H1 (cell line): ENCODE data around the gene CREB3. TPM values are rescaled to one million over a fixed set of nuclear protein-coding genes. Genes with fewer than 3 reads are reported as not detected.

ENCODE experiments used
- CTCF ChIA-PET: fragments of 300-600 bp; sonication (Branson Sonifier 250); formaldehyde crosslinking; loops from one replicate; lab custom pipeline; 2021; ENCODE audit not compliant: partially characterized antibody; lab: Charles Lee
- POLR2A ChIA-PET: fragments of 300-600 bp; sonication (Branson Sonifier 250); formaldehyde crosslinking; loops from one replicate; lab custom pipeline; 2021; ENCODE audit warnings: inconsistent platforms; ENCODE audit not compliant: partially characterized antibody; lab: Charles Lee
- DNase-seq, 2 experiments: peaks; one replicate each; pipeline versions ENCODE4 v3.0.0 to v3.0.0-alpha.2; 2010 to 2022; ENCODE audit warnings: low spot score in 2 of 2, low read depth in 1 of 2, mixed read lengths in 1 of 2
- FAIRE-seq: peaks from 2 replicates; lab custom pipeline; 2011; peaks lifted over from hg19 to GRCh38; lab: Jason Lieb, UNC
- H2AFZ ChIP-seq: 2 replicates; pipeline ENCODE4 v1.8.1; 2012; ENCODE audit warnings: low read length, inconsistent platforms
- H2AK5ac ChIP-seq: 2 replicates; pipeline ENCODE4 v1.6.1; 2013; ENCODE audit warnings: low read depth, low read length
- H2BK120ac ChIP-seq: replicated peaks from 2 replicates; pipeline ENCODE3; 2013; ENCODE audit warnings: low read depth, low read length, inconsistent platforms
- H2BK12ac ChIP-seq: 2 replicates; pipeline ENCODE4 v1.6.1; 2013; ENCODE audit warnings: low read depth, low read length
- H2BK15ac ChIP-seq: 2 replicates; pipeline ENCODE4 v1.6.1; 2013; ENCODE audit warnings: low read length
- H2BK20ac ChIP-seq: 2 replicates; pipeline ENCODE4 v1.6.1; 2013; ENCODE audit warnings: low read length
- H2BK5ac ChIP-seq: 2 replicates; pipeline ENCODE4 v1.6.1; 2013; ENCODE audit warnings: low read depth, low read length
- H3K14ac ChIP-seq: 2 replicates; pipeline ENCODE4 v1.6.1; 2013; ENCODE audit warnings: inconsistent platforms; ENCODE audit not compliant: insufficient read length
- H3K18ac ChIP-seq: 2 replicates; pipeline ENCODE4 v1.6.1; 2013; ENCODE audit warnings: low read length; ENCODE audit errors: extremely low read depth
- H3K23ac ChIP-seq: 2 replicates; pipeline ENCODE4 v1.6.1; 2013; ENCODE audit warnings: inconsistent platforms; ENCODE audit not compliant: insufficient read length
- H3K23me2 ChIP-seq: 2 replicates; pipeline ENCODE4 v1.6.1; 2013; ENCODE audit warnings: low read depth, low read length
- H3K27ac ChIP-seq: 2 replicates; pipeline ENCODE4 v1.6.1; 2011; ENCODE audit warnings: low read depth, low read length, inconsistent platforms
- H3K27me3 ChIP-seq, 4 experiments: replicated peaks in 1 of 4; 1 replicate in 1 of 4; 2 replicates in 3 of 4; pipeline versions ENCODE4 v1.6.1 to v1.8.1; 2011 to 2013; ENCODE audit warnings: low read length in 3 of 4, mild to moderate bottlenecking in 3 of 4, inconsistent platforms in 2 of 4, mixed read lengths in 2 of 4, moderate library complexity in 1 of 4; ENCODE audit not compliant: control insufficient read depth in 3 of 4, insufficient read depth in 3 of 4; ENCODE audit errors: extremely low read depth in 1 of 4
- H3K36me3 ChIP-seq, 4 experiments: 2 replicates each; pipeline versions ENCODE4 v1.6.1 to v1.8.1; 2011 to 2013; ENCODE audit warnings: mild to moderate bottlenecking in 4 of 4, low read length in 3 of 4, moderate library complexity in 2 of 4, control low read depth in 1 of 4, inconsistent platforms in 1 of 4; ENCODE audit not compliant: insufficient read depth in 4 of 4, control insufficient read depth in 2 of 4
- H3K4ac ChIP-seq: replicated peaks from 2 replicates; pipeline ENCODE3; 2013; ENCODE audit warnings: low read length, low read depth, mixed read lengths, inconsistent platforms; ENCODE audit not compliant: insufficient read length
- H3K4me1 ChIP-seq, 4 experiments: replicated peaks in 1 of 4; 1 replicate in 1 of 4; 2 replicates in 3 of 4; pipeline versions ENCODE4 v1.6.1 to v1.8.1; 2011 to 2013; ENCODE audit warnings: low read length in 3 of 4, inconsistent platforms in 2 of 4, mixed read lengths in 1 of 4; ENCODE audit not compliant: insufficient read depth in 4 of 4, control insufficient read depth in 3 of 4
- H3K4me2 ChIP-seq, 2 experiments: 2 replicates each; pipeline versions ENCODE4 v1.6.1 to v1.8.1; 2011 to 2013; ENCODE audit warnings: low read depth in 2 of 2, low read length in 2 of 2, control low read depth in 1 of 2, inconsistent platforms in 1 of 2, mild to moderate bottlenecking in 1 of 2; ENCODE audit not compliant: insufficient read depth in 1 of 2
- H3K4me3 ChIP-seq, 4 experiments: fragments of 200-600, 300-600 bp in 1 of 4; sonication (generic), shearing (Covaris generic), sonication (Bioruptor Twin) in 1 of 4; 2 replicates each; pipeline versions ENCODE4 v1.5.1 to v1.8.1; 2011 to 2016; ENCODE audit warnings: low read length in 4 of 4, low read depth in 3 of 4, control low read depth in 2 of 4, inconsistent platforms in 2 of 4, mild to moderate bottlenecking in 2 of 4, mixed read lengths in 1 of 4, moderate library complexity in 1 of 4; ENCODE audit not compliant: insufficient read depth in 2 of 4; ENCODE audit errors: extremely low read depth in 1 of 4
- H3K56ac ChIP-seq: replicated peaks from 2 replicates; pipeline ENCODE3; 2013; ENCODE audit warnings: low read depth, mild to moderate bottlenecking, mixed read lengths, low read length, inconsistent platforms; ENCODE audit not compliant: insufficient read length
- H3K79me1 ChIP-seq: 2 replicates; pipeline ENCODE4 v1.6.1; 2013; ENCODE audit warnings: low read depth, low read length, control low read depth
- H3K79me2 ChIP-seq, 2 experiments: 2 replicates each; pipeline versions ENCODE4 v1.6.1 to v1.8.1; 2012 to 2013; ENCODE audit warnings: low read length in 2 of 2, mild to moderate bottlenecking in 2 of 2, inconsistent platforms in 1 of 2; ENCODE audit not compliant: insufficient read depth in 2 of 2, control insufficient read depth in 1 of 2
- H3K9ac ChIP-seq, 4 experiments: replicated peaks in 1 of 4; 1 replicate in 1 of 4; 2 replicates in 3 of 4; pipeline versions ENCODE4 v1.6.1 to v1.8.1; 2011 to 2013; ENCODE audit warnings: low read depth in 3 of 4, low read length in 3 of 4, control low read depth in 2 of 4, mild to moderate bottlenecking in 2 of 4, moderate library complexity in 2 of 4, inconsistent platforms in 1 of 4; ENCODE audit errors: extremely low read depth in 1 of 4
- H3K9me3 ChIP-seq, 2 experiments: 2 replicates each; pipeline versions ENCODE4 v1.6.1 to v1.8.1; 2012 to 2013; ENCODE audit warnings: mild to moderate bottlenecking in 2 of 2, moderate library complexity in 2 of 2, control low read depth in 1 of 2, inconsistent platforms in 1 of 2, low read depth in 1 of 2, low read length in 1 of 2, mixed read lengths in 1 of 2; ENCODE audit not compliant: insufficient read depth in 2 of 2
- H4K20me1 ChIP-seq, 2 experiments: replicated peaks in 1 of 2; 2 replicates each; pipeline versions ENCODE3 to v1.8.1; 2011 to 2013; ENCODE audit warnings: inconsistent platforms in 2 of 2, low read length in 2 of 2, mild to moderate bottlenecking in 1 of 2; ENCODE audit not compliant: insufficient read depth in 2 of 2, control insufficient read depth in 1 of 2
- H4K5ac ChIP-seq: 2 replicates; pipeline ENCODE4 v1.6.1; 2013; ENCODE audit warnings: low read length, low read depth, mixed read lengths, inconsistent platforms; ENCODE audit not compliant: insufficient read length
- H4K8ac ChIP-seq: 2 replicates; pipeline ENCODE4 v1.8.0; 2013; ENCODE audit warnings: mild to moderate bottlenecking, moderate library complexity, low read length, inconsistent platforms; ENCODE audit not compliant: insufficient read depth; ENCODE audit errors: extremely low read depth
- H4K91ac ChIP-seq: replicated peaks from 2 replicates; pipeline ENCODE3; 2013; ENCODE audit warnings: low read length, mixed read lengths, inconsistent platforms; ENCODE audit not compliant: insufficient read length
- CBX5 ChIP-seq: fragments of 300-800, 300-1000 bp; sonication (generic); IDR thresholded peaks from 2 replicates; pipeline ENCODE4 v1.7.1; 2016; ENCODE audit warnings: antibody characterized with exemption, low read length, low read depth
- EGR1 ChIP-seq: IDR thresholded peaks from 2 replicates; pipeline ENCODE4 v1.6.1; 2011; ENCODE audit warnings: low read depth, low read length, borderline replicate concordance
- JUN ChIP-seq: IDR thresholded peaks from 2 replicates; pipeline ENCODE4 v1.6.1; 2011; ENCODE audit warnings: low read depth, mild to moderate bottlenecking, improper control_type of control experiment, low read length
- NANOG ChIP-seq: IDR thresholded peaks from 2 replicates; pipeline ENCODE4 v1.6.1; 2011; ENCODE audit warnings: low read length, low read depth, mild to moderate bottlenecking, inconsistent platforms; ENCODE audit not compliant: insufficient read depth, poor library complexity, severe bottlenecking
- SP2 ChIP-seq: IDR thresholded peaks from 2 replicates; pipeline ENCODE4 v1.6.1; 2012; ENCODE audit warnings: mild to moderate bottlenecking, low read length, inconsistent platforms
- SUZ12 ChIP-seq: fragments of 200-600 bp; sonication (generic); IDR thresholded peaks from 2 replicates; pipeline ENCODE4 v1.6.1; 2012; ENCODE audit warnings: mild to moderate bottlenecking, inconsistent platforms, low read length, moderate library complexity, mixed read lengths
- YY1 ChIP-seq: IDR thresholded peaks from 2 replicates; pipeline ENCODE4 v1.6.1; 2011; ENCODE audit warnings: low read depth, mild to moderate bottlenecking, low read length
- WGBS, 2 experiments: shearing (Covaris generic) in 1 of 2; methylation state at CpG; one replicate each; pipeline versions ENCODE4 v1.1.6 to v1.1.7; 2013 to 2015; ENCODE audit warnings: low lambda C conversion rate in 2 of 2, mixed read lengths in 2 of 2, inconsistent platforms in 1 of 2, low coverage in 1 of 2, missing lambda C conversion rate in 1 of 2; ENCODE audit not compliant: insufficient replicate concordance in 2 of 2, insufficient coverage in 1 of 2, insufficient read length in 1 of 2; ENCODE audit errors: extremely low coverage in 1 of 2, missing lambda C conversion rate in 1 of 2; 5-methylcytosine and 5-hydroxymethylcytosine counted together
- polyA plus RNA-seq, 7 experiments: library from polyadenylated mRNA; depleted of rRNA in 3 of 7; stranded (reverse) in 5 of 7; unstranded in 2 of 7; fragments of >200 nt in 5 of 7; fragments of 200-250 nt in 2 of 7; gene quantifications; 1 replicate in 5 of 7; 2 replicates in 1 of 7; 4 replicates in 1 of 7; pipeline versions ENCODE4 v1.2.1 to v1.2.3, GENCODE V29; 2011 to 2013; ENCODE audit warnings: missing spikeins in 2 of 7, mixed read lengths in 2 of 7
- total RNA-seq: library from RNA; stranded (reverse); fragmentation: NEBNext Ultra II Directional; extraction: Animal tissue kit (Norgen Biotek cat#: 25700); gene quantifications from 2 replicates; pipeline ENCODE4 v1.2.1, GENCODE V29; 2021
- TF ChIP-seq, protein P1 (sequence below): IDR thresholded peaks from 2 replicates; pipeline ENCODE4 v1.6.1; 2012; ENCODE audit warnings: low read length, inconsistent platforms
- TF ChIP-seq, protein P2 (sequence below): IDR thresholded peaks from 2 replicates; pipeline ENCODE4 v1.6.1; 2011; ENCODE audit warnings: low read length, improper control_type of control experiment

CREB3 gene
- total and polyA plus RNA-seq, 2 of the 8 experiments (the other 6 are each of a cell fraction or from before 2014, with no cell fraction given) = 24.4 to 25.7 TPM

DNA sequence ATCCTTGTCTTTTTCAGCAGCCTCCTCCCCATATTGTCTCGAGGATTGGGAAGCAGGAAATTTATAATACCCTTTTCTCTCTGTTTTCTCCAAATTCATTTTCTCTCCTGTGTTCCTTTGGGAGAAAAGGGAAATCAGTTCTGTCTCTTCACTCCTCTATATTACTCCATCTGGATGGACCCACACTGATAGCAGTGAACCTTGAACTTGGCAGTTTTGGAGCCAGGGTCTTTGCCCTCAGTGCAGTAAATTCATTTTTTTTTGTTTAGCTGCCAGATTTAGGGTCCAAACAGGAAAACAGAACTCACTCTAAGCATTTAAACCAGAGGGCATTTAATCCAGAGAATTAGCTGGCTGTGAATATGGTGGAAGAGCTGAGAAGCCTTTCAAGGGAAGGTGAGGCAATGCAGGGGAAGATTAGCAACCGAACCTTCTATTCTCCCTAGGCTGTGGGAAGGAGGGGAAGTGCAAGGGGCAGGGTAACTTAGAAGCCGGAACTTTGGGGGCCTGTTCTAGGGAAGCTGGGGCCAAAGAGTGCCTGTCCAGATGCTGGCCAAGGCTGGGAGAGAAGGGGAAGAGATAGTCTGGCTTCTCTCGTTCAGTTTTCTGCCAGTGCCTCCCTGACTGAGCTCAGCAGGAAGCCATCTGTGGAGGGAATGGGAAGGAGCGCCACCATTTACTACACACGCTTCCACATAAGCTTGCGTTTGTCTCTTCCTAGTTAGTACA is 42.6 kb downstream of the CREB3 start:
- Histone ChIP-seq H4K20me1 (no peaks in the 10 kb centered on the region), H3K18ac (no peak overlapping the region), H3K4me3 (no peak overlapping the region), H4K5ac (no peak overlapping the region), H3K27me3 (no peaks in the 10 kb centered on the region), H3K27ac (no peak overlapping the region), H2BK5ac (peak overlapping the region; percentile 56; the same call in 1 of the 2 replicates), H2BK20ac (no peak overlapping the region), H3K23ac (no peak overlapping the region), H2BK15ac (no peak overlapping the region), H3K79me1 (no peaks in the 10 kb centered on the region), H2BK120ac (no peak overlapping the region), H3K56ac (no peak overlapping the region), H2AK5ac (no peak overlapping the region), H4K8ac (no peak overlapping the region), H3K9me3 (no peaks in the 10 kb centered on the region), H4K91ac (no peak overlapping the region), H3K9ac (no peak overlapping the region; a peak in 1 of 7 replicates), H3K4me2 (peak overlapping the region; percentile 19 to 47; a peak in 3 of 4 replicates), H3K14ac (no peak overlapping the region), H3K79me2 (no peaks in the 10 kb centered on the region), H3K4me1 (peaks cover 0 to 6% (median 4%) of the 10 kb centered on the region in 4 experiments; a peak in 6 of 7 replicates), H3K4ac (no peak overlapping the region), H3K36me3 (no peaks in the 10 kb centered on the region), H2AFZ (no peak overlapping the region), H3K23me2 (no peaks in the 10 kb centered on the region), H2BK12ac (no peak overlapping the region)
- ChIA-PET POLR2A (interaction anchor here (0.7 to 1.7 kb wide), 9 partner anchors 11 to 47 kb away, joined by 3 to 4 read pairs (median 3); partner anchors contain the start of genes CREB3 and TLN1), CTCF (interaction anchor here (0.6 to 3.8 kb wide), 13 partner anchors 12 to 245 kb away, joined by 3 to 29 read pairs (median 4); partner anchors contain the start of genes GBA2, HINT2 and RGP1)
- FAIRE-seq (no peak), DNase-seq (peak in 1 of 2 experiments; percentile 52)
- WGBS, 2 experiments = 67% methylated on average over 7 of the region's 7 CpGs; no CpG with 5 or more reads in 1 of the 2 experiments
- no peak for TF ChIP-seq CBX5
- TF ChIP-seq, protein P1, sequence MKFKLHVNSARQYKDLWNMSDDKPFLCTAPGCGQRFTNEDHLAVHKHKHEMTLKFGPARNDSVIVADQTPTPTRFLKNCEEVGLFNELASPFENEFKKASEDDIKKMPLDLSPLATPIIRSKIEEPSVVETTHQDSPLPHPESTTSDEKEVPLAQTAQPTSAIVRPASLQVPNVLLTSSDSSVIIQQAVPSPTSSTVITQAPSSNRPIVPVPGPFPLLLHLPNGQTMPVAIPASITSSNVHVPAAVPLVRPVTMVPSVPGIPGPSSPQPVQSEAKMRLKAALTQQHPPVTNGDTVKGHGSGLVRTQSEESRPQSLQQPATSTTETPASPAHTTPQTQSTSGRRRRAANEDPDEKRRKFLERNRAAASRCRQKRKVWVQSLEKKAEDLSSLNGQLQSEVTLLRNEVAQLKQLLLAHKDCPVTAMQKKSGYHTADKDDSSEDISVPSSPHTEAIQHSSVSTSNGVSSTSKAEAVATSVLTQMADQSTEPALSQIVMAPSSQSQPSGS = no peak
- no peak for TF ChIP-seq SUZ12
- no peak for TF ChIP-seq EGR1
- TF ChIP-seq SP2 = no peak
- TF ChIP-seq, protein P2, sequence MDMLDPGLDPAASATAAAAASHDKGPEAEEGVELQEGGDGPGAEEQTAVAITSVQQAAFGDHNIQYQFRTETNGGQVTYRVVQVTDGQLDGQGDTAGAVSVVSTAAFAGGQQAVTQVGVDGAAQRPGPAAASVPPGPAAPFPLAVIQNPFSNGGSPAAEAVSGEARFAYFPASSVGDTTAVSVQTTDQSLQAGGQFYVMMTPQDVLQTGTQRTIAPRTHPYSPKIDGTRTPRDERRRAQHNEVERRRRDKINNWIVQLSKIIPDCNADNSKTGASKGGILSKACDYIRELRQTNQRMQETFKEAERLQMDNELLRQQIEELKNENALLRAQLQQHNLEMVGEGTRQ = no peak
- no peak for TF ChIP-seq JUN
- no peak for TF ChIP-seq NANOG
- no peak for TF ChIP-seq YY1
